Measurements from ENCODE around the gene NRARP.

Gene NRARP

GRCh38 chr9:137316012-137316981, 14.2 kb upstream of the NRARP start:
- DNase-seq (ENCODE audit: low read depth in 2 of 2), result peak; percentile 31 to 46
- no peak for TF ChIP-seq CTCF (IDR thresholded peaks at IDR 0.05; ENCODE audit: low read depth, low read length)
- H3K4me3 ChIP-seq (replicated peaks in 1 of 2; ENCODE audit: low read depth in 2 of 2, low read length in 2 of 2), result no peak overlapping the region

- no peak overlapping the region for H3K4me3 ChIP-seq (replicated peaks in 1 of 2; ENCODE audit: low read depth in 2 of 2, low read length in 2 of 2)
- no peak for TF ChIP-seq CTCF (IDR thresholded peaks at IDR 0.05; ENCODE audit: low read depth, low read length)
- DNase-seq (ENCODE audit: low read depth in 2 of 2), result no peak
These were observed 13.5 kb upstream of the NRARP start for GRCh38 chr9:137315581-137316011.

GRCh38 chr9:137314561-137315560, 12.8 kb upstream of the NRARP start:
- H3K4me3 ChIP-seq (replicated peaks in 1 of 2; ENCODE audit: low read depth in 2 of 2, low read length in 2 of 2), result no peak overlapping the region
- no peak for TF ChIP-seq CTCF (IDR thresholded peaks at IDR 0.05; ENCODE audit: low read depth, low read length)
- no peak for DNase-seq (ENCODE audit: low read depth in 2 of 2)

- no peak overlapping the region for H3K4me3 ChIP-seq (replicated peaks in 1 of 2; ENCODE audit: low read depth in 2 of 2, low read length in 2 of 2)
- no peak for DNase-seq (ENCODE audit: low read depth in 2 of 2)
- TF ChIP-seq CTCF (IDR thresholded peaks at IDR 0.05; ENCODE audit: low read depth, low read length), result no peak
These were observed 12.0 kb upstream of the NRARP start for GRCh38 chr9:137313956-137314560.

- TF ChIP-seq CTCF (IDR thresholded peaks at IDR 0.05; ENCODE audit: low read depth, low read length), result no peak
- no peak for DNase-seq (ENCODE audit: low read depth in 2 of 2)
- H3K4me3 ChIP-seq (replicated peaks in 1 of 2; ENCODE audit: low read depth in 2 of 2, low read length in 2 of 2), result no peak overlapping the region
These were observed 11.4 kb upstream of the NRARP start for GRCh38 chr9:137313326-137313936.

- no peak for TF ChIP-seq CTCF (IDR thresholded peaks at IDR 0.05; ENCODE audit: low read depth, low read length)
- DNase-seq (ENCODE audit: low read depth in 2 of 2), result no peak
- H3K4me3 ChIP-seq (replicated peaks in 1 of 2; ENCODE audit: low read depth in 2 of 2, low read length in 2 of 2), result no peak overlapping the region
These were observed 10.8 kb upstream of the NRARP start for GRCh38 chr9:137312852-137313325.
